Measurements from ENCODE around the gene NNMT. TPM values are rescaled to one million over a fixed set of nuclear protein-coding genes. Genes with fewer than 3 reads are reported as not detected.

NNMT gene
- total and polyA plus RNA-seq, 2 donors (not counting 3 experiments of a cell fraction or from before 2014, with no cell fraction given): 330 to 454 TPM

GRCh38 chr11:114281388-114281956 is 14.7 kb upstream of the NNMT start:
- Histone ChIP-seq H3K36me3 (ENCODE audit: control insufficient read depth in 2 of 2, extremely low read depth in 1 of 2, insufficient read depth in 2 of 2, low read length in 2 of 2) (no peaks in the 10 kb centered on the region), H3K4me2 (ENCODE audit: insufficient read depth, low read length) (no peak overlapping the region)
- intact Hi-C loops (cut with micrococcal nuclease): loop anchor here (2.0 to 10.0 kb wide), 5 partner anchors 67 to 1223 kb away; partner anchors contain the start of gene CADM1

More at GRCh38 chr11:114281388-114281956, 14.7 kb upstream of the NNMT start:
- Histone ChIP-seq H3K9me1 (replicated peaks; ENCODE audit: control insufficient read depth, extremely low read depth, insufficient read depth, low read length) (no peaks in the 10 kb centered on the region), H3K79me2 (ENCODE audit: control insufficient read depth, insufficient read depth, low read length) (no peaks in the 10 kb centered on the region), H4K20me1 (replicated peaks; ENCODE audit: control insufficient read depth, extremely low read depth, insufficient read depth, low read length) (no peaks in the 10 kb centered on the region), H2AFZ (ENCODE audit: low read depth, low read length) (peak overlapping the region; percentile 90), H3K9ac (replicated peaks; ENCODE audit: extremely low read depth, insufficient read depth, low read length) (no peak overlapping the region), H3K4me1 (ENCODE audit: control insufficient read depth, extremely low read depth, insufficient read depth, low read length) (peaks cover 30% of the 10 kb centered on the region), H3K27me3 (ENCODE audit: control insufficient read depth in 2 of 2, insufficient read depth in 2 of 2, low read length in 2 of 2) (peaks cover 0 to 4% of the 10 kb centered on the region in 2 experiments), H3K4me3 (replicated peaks in 1 of 3; ENCODE audit: insufficient read depth in 1 of 3, low read depth in 1 of 3, low read length in 3 of 3) (no peak overlapping the region), H3K9me3 (replicated peaks; ENCODE audit: control insufficient read depth, insufficient read depth, low read length) (no peaks in the 10 kb centered on the region), H3K27ac (ENCODE audit: insufficient read depth, low read depth, low read length) (peak overlapping the region; percentile 40)
- DNase-seq (ENCODE audit: low read depth, low spot score) (peak; percentile 62), FAIRE-seq (peak; percentile 86)
- BruUV-seq (replicated peaks): no TSS peak
- ChIA-PET POLR2A (interaction anchor here (1.4 kb wide), 1 partner anchor 9 kb away, joined by 3 read pairs; no protein-coding TSS in a partner anchor), CTCF (interaction anchor here (0.8 to 3.1 kb wide), 29 partner anchors 9 to 1053 kb away, joined by 3 to 41 read pairs (median 7); partner anchors contain the start of genes NNMT and REXO2)
- dilution Hi-C loops (cut with MboI; ENCODE audit: extremely low pct_ligation_motif_present, low sequenced_read_pairs): no loop called here
- TF ChIP-seq EZH2 (IDR thresholded peaks at IDR 0.05; ENCODE audit: borderline replicate concordance, low read depth, low read length, severe bottlenecking): no peak
- no peak for TF ChIP-seq POLR2A (IDR thresholded peaks at IDR 0.05; ENCODE audit: low read depth, low read length)
- no peak for TF ChIP-seq POLR2AphosphoS5 (IDR thresholded peaks at IDR 0.05; ENCODE audit: insufficient read depth, low read depth, low read length)
- TF ChIP-seq JUN (IDR thresholded peaks at IDR 0.05; ENCODE audit: borderline replicate concordance, insufficient read depth, insufficient read length, low read depth): no peak
- no peak for TF ChIP-seq MYC (IDR thresholded peaks at IDR 0.05; ENCODE audit: low read depth, low read length)
- no peak for TF ChIP-seq MAX (IDR thresholded peaks at IDR 0.05; ENCODE audit: insufficient read depth, insufficient read length)
- TF ChIP-seq FOS (IDR thresholded peaks at IDR 0.05; ENCODE audit: borderline replicate concordance, insufficient read depth, low read length): no peak
- no peak for TF ChIP-seq CTCF (IDR thresholded peaks at IDR 0.05; ENCODE audit: extremely low read depth in 1 of 2, insufficient read depth in 1 of 2, low read depth in 1 of 2, low read length in 2 of 2)
- TF ChIP-seq GATA2 (IDR thresholded peaks at IDR 0.05; ENCODE audit: insufficient read depth, insufficient read length, low read depth, low read length): no peak

Data from endothelial cell of umbilical vein (primary cell).